ENCODE measurements around the gene RHEBL1.

The RHEBL1 gene

GRCh38 chr12:49060237-49061156 is 9.3 kb downstream of the RHEBL1 start, which contains the start of gene KMT2D:
Gene KMT2D (minus strand): TSS chr12:49060794. CDS start chr12:49055324, 5,470 bp downstream.
- TF ChIP-seq CTCF (IDR thresholded peaks at IDR 0.05; ENCODE audit: extremely low read depth, insufficient read depth, missing control alignments), result no peak
- DNase-seq (ENCODE audit: low spot score), result peak; percentile 95
- in situ Hi-C loops (cut with MboI; ENCODE audit: low pct_unique_long_range_greater_than_20kb, low sequenced_read_pairs, unreplicated experiment), result no loop called here

GRCh38 chr12:49059299-49060171 is 10.2 kb downstream of the RHEBL1 start:
- peak; percentile 68 for DNase-seq (ENCODE audit: low spot score)
- in situ Hi-C loops (cut with MboI; ENCODE audit: low pct_unique_long_range_greater_than_20kb, low sequenced_read_pairs, unreplicated experiment), result no loop called here
- TF ChIP-seq CTCF (IDR thresholded peaks at IDR 0.05; ENCODE audit: extremely low read depth, insufficient read depth, missing control alignments), result no peak

- DNase-seq (ENCODE audit: low spot score), result no peak
Measured at GRCh38 chr12:49059045-49059298, 10.8 kb downstream of the RHEBL1 start.

GRCh38 chr12:49058366-49059044 is 11.3 kb downstream of the RHEBL1 start:
- in situ Hi-C loops (cut with MboI; ENCODE audit: low pct_unique_long_range_greater_than_20kb, low sequenced_read_pairs, unreplicated experiment), result no loop called here
- TF ChIP-seq CTCF (IDR thresholded peaks at IDR 0.05; ENCODE audit: extremely low read depth, insufficient read depth, missing control alignments), result no peak
- DNase-seq (ENCODE audit: low spot score), result no peak

More at GRCh38 chr12:49059045-49059298, 10.8 kb downstream of the RHEBL1 start:
- in situ Hi-C loops (cut with MboI; ENCODE audit: low pct_unique_long_range_greater_than_20kb, low sequenced_read_pairs, unreplicated experiment), result no loop called here
- TF ChIP-seq CTCF (IDR thresholded peaks at IDR 0.05; ENCODE audit: extremely low read depth, insufficient read depth, missing control alignments), result no peak

GRCh38 chr12:49057888-49058287 is 11.9 kb downstream of the RHEBL1 start:
- in situ Hi-C loops (cut with MboI; ENCODE audit: low pct_unique_long_range_greater_than_20kb, low sequenced_read_pairs, unreplicated experiment), result no loop called here
- no peak for TF ChIP-seq CTCF (IDR thresholded peaks at IDR 0.05; ENCODE audit: extremely low read depth, insufficient read depth, missing control alignments)
- DNase-seq (ENCODE audit: low spot score), result no peak
